Measurements from ENCODE around the gene GRAMD4. TPM values are rescaled to one million over a fixed set of nuclear protein-coding genes. Genes with fewer than 3 reads are reported as not detected.
"Not testable (repeated sequence)": the region's sequence is repeated elsewhere in the genome, so short reads cannot be mapped to it uniquely, and the experiment has no call there.

The GRAMD4 gene
- total RNA-seq, 2 experiments from 2014 or later, result 20.7 to 20.9 TPM

DNA sequence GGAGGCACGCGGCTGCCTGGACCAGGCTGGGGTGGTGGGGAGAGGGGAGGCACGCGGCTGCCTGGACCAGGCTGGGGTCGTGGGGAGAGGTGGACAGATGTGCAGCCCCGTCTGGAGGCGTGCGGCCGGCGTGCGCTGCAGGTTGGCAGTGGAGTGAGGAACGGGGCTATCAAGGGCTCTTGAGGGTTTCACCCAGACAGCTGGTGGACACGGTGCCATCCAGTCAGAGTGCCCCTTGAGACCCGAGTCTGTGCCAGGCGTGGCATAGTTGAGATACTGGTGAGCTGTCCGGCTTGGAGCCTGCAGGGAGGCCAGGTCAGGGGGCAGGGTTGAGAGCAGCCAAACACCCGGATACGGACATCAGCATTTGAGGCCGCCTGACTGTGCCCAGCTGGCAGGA lies 1.5 kb upstream of the GRAMD4 start:
- no peak for DNase-seq
- H3K4me3 Mint-ChIP-seq, result no peak overlapping the region
- H3K4me1 Mint-ChIP-seq, result peaks cover 13% of the 10 kb centered on the region
- H3K27me3 Mint-ChIP-seq, result no peaks in the 10 kb centered on the region
- no peak overlapping the region for H3K27ac Mint-ChIP-seq
- no peaks in the 10 kb centered on the region for H3K9me3 Mint-ChIP-seq
- H3K36me3 Mint-ChIP-seq, result no peaks in the 10 kb centered on the region

- Mint-ChIP-seq H3K9me3 (no peaks in the 10 kb centered on the region), H3K27ac (no peak overlapping the region), H3K27me3 (no peaks in the 10 kb centered on the region), H3K4me3 (no peak overlapping the region), H3K4me1 (peaks cover 7% of the 10 kb centered on the region), H3K36me3 (no peaks in the 10 kb centered on the region)
- DNase-seq, result no peak
Measured at GRCh38 chr22:46619240-46619829, 851 bp upstream of the GRAMD4 start.

DNA sequence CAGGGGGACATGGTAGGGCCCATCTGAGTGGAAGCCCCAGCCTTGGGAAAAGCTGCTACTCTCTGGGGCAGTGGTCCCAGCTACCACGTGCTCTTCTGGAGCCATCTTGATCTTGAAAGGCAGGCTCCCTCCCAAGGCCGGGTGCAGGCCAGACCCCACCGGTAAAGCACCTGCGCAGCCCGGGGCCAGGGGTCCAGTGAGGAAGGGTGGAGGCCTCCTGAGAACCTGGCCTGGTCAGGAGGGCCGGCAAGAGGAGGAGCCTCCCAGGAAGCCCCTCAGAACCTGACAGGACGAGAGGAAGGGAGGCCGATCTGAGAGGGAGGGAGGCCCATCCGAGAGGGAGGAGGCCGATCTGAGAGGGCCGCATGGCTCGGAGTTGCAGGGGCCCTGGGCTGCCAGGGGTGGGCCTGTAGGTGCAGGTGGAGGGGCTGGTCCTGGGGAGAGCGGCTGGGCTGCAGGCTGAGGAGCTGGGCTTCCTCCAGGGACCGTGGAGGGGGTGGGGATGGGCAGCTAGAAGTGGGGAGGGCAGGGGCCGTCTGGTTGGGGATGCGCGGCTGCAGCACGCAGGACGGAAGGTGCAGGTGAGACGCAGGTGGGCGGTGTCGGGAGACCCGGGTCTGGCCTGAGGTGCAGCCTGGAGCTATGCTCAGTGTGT lies 529 bp downstream of the GRAMD4 start:
- H3K4me3 Mint-ChIP-seq, result no peak overlapping the region
- no peak overlapping the region for H3K27ac Mint-ChIP-seq
- H3K27me3 Mint-ChIP-seq, result no peaks in the 10 kb centered on the region
- H3K4me1 Mint-ChIP-seq, result peaks cover 3% of the 10 kb centered on the region
- no peaks in the 10 kb centered on the region for H3K9me3 Mint-ChIP-seq
- no peak for DNase-seq
- no peaks in the 10 kb centered on the region for H3K36me3 Mint-ChIP-seq

DNA sequence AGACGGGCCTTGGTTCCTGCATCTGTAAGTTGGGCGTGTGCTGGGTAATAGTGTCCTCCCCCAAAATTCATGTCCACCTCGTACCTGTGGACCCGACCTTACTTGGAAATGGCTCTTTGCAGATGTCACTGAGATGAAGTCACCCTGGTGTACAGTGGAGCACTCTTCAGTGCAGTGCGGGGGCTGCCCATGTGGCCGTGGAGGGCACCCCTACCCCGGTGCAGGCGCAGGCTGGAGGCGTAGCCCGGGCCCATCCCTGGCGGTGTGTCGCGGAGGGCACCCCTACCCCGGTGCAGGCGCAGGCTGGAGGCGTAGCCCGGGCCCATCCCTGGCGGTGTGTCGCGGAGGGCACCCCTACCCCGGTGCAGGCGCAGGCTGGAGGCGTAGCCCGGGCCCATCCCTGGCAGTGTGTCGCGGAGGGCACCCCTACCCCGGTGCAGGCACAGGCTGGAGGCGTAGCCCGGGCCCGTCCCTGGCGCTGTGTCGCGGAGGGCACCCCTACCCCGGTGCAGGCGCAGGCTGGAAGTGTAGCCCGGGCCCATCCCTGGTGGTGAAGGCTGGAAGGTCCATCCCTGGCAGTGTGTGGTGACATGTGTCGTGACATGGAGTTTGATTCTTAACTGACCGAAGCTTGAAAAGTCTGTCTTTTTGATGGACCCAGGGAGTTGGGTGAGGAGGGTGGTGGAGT lies 1.2 kb downstream of the GRAMD4 start:
- H3K36me3 Mint-ChIP-seq, H3K4me3 Mint-ChIP-seq, H3K9me3 Mint-ChIP-seq, H3K27me3 Mint-ChIP-seq, H3K27ac Mint-ChIP-seq, H3K4me1 Mint-ChIP-seq, DNase-seq: not testable (repeated sequence)

DNA sequence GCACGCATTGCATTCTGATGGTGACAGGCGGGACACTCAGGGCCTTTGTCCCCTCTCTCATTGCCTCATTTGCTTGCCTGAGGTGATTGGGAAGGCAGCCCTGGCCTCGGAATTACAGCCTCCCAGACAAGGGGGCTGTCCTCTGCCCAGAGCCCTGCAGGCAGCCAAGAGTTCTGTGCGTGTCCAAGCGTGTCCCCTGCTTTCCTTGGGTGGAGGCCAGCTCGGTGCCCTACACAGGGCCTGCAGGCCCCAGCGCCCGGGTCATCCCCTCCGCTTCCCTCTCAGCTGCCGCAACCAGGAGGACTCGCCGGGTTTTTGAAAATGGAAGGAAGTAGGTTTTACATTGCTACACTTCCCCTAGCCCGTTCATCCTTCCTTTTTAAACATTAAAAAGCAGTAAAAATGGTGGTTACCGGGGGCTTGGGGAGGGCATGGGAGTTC lies 1.9 kb downstream of the GRAMD4 start:
- no peaks in the 10 kb centered on the region for H3K9me3 Mint-ChIP-seq
- no peaks in the 10 kb centered on the region for H3K27me3 Mint-ChIP-seq
- H3K4me1 Mint-ChIP-seq, result peaks cover 3% of the 10 kb centered on the region
- H3K4me3 Mint-ChIP-seq, result no peak overlapping the region
- H3K36me3 Mint-ChIP-seq, result no peaks in the 10 kb centered on the region
- no peak overlapping the region for H3K27ac Mint-ChIP-seq
- DNase-seq, result no peak

DNA sequence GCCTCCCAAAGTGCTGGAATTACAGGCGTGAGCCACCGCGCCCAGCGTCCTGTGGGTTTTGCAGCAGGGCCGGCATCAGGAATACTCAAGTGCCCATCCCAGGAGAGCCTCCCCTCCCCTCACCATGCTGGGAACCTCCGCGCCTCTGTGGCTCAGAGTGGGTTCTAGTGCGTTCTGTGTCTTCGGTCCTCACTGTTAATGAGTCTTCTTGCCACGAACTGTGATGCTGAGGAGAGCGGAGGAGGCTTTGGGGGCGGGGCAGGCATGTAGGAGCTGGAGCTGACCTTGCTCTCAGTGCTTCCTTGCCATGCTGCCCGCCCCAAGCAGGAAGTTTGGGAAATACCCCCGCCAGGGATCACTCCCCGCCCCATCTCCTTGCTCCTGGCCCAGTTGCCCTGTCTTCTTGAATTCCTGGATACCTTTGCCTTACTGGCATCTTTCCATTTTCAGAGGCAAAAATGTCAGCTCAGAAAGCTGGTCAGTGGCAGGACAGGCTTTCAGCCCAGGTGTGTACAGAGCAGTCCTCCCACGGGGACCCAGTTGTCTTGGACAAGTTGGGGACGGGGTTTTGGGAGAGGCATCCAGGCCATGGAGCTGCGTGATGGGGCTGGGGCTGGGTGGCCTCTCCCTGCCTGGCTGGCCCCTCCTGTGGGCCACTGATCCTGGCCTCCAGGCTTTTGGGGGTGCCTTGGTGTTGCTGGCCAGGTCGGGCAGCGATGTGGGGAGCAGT lies 5.1 kb downstream of the GRAMD4 start:
- Mint-ChIP-seq H3K36me3 (no peaks in the 10 kb centered on the region), H3K4me1 (no peaks in the 10 kb centered on the region), H3K27me3 (no peaks in the 10 kb centered on the region), H3K9me3 (no peaks in the 10 kb centered on the region), H3K4me3 (no peak overlapping the region), H3K27ac (no peak overlapping the region)
- DNase-seq, result no peak

DNA sequence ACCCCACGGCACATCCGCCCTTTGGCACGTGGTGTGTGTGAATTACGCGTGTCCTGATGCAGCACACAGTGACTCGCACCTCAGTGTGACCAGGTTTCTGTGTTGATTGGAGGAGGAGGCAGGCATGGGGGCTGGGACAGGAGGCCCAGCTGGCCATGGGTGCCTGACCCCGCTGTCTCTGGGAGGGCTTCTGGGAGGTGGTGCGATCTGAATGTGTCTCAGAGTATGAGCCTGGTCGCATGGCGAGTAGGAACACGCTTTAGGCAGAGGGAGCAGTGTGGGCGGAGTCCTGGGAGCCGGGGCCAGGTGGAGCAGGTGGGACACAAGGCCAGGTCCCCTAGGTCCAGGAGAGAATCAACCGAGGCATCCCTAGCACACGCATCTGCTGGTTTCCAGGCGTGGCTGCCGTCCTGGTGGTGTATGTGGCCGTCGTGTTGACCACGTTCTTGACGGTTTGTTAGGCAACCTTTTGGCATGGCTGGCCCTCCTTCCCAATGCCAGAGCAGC lies 5.7 kb downstream of the GRAMD4 start:
- Mint-ChIP-seq H3K27me3 (no peaks in the 10 kb centered on the region), H3K27ac (no peak overlapping the region), H3K9me3 (no peaks in the 10 kb centered on the region), H3K36me3 (no peaks in the 10 kb centered on the region), H3K4me1 (no peaks in the 10 kb centered on the region), H3K4me3 (no peak overlapping the region)
- DNase-seq, result no peak

GRCh38 chr22:46626356-46626755 lies 6.2 kb downstream of the GRAMD4 start:
- H3K27ac Mint-ChIP-seq, result no peak overlapping the region
- no peaks in the 10 kb centered on the region for H3K27me3 Mint-ChIP-seq
- no peaks in the 10 kb centered on the region for H3K9me3 Mint-ChIP-seq
- no peak overlapping the region for H3K4me3 Mint-ChIP-seq
- DNase-seq, result no peak
- no peaks in the 10 kb centered on the region for H3K36me3 Mint-ChIP-seq
- H3K4me1 Mint-ChIP-seq, result no peaks in the 10 kb centered on the region

DNA sequence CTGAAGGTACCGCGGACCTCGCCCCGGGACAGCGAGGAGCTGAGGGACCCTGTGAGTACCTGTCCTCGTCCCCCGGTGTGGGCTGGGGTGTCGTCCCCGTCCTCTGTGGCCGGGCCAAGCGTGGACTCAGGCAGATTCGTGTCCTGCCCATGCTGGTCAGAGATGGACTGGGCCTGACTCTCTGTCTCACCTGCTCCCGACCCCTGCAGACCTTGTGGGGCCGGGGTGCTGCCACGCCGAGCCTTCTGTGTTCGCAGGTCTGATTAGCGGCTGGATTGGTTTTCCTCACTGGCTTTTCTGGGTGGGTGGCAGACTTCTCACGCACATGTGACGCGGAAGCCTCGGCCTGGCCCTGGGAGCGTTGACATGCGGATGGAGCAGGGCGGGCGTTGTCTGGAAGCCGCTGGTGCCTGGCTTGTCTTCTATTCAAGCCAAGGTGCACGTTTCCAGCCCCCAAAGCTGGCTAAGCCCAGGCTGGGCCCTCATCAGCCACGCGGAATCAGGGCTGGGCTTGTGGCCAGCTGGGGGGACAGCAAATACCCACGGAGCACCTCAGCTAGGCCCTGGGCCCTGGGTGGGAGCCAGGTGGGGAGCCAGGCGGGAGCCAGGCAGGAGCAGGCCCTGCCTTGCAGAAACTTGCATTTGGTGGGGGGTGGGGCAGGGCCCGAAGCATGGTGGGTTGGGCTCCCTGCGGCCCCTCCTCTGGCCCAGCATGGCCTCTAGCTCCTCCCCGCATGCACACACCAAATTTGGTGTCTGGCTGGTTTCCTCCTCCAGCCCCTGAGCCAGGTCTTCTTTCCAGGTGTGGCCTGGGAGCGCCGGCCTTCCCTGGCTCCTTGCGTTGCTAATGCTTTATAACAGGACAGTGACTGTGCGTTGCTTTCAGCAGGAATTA lies 7.0 kb downstream of the GRAMD4 start:
- no peak overlapping the region for H3K27ac Mint-ChIP-seq
- DNase-seq, result no peak

DNA sequence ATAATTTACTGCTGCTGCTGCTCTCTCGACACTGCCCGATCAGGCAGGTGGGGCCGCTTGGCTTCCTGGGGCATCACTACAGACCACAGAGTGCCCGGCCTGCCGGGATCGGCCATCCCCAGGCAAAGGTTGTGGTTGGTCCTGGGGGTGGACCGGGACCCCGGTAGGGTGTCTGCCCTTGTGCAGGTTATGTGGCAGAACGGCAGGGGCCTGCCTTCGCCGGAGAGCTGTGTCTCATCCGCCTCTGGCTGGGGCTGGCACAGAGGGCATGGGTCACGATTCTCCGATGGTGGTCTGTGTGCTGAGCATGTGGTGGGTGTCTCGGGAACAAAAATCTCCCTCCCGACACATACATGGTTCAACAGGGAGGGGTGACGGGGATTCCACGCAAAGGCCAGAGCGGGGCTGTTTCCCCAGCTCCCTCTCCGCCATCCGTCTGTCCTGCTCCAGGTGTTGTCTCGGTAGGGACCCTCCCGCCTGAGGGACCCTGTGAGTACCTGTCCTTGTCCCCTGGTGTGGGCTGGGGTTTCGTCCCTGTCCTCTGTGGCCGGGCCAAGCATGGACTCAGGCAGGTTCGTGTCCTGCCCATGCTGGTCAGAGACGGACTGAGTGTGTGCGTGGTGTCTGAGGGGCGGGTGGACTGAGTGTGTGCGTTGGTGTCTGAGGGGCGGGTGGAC lies 7.8 kb downstream of the GRAMD4 start:
- H3K9me3 Mint-ChIP-seq, result no peaks in the 10 kb centered on the region
- no peaks in the 10 kb centered on the region for H3K36me3 Mint-ChIP-seq
- H3K27me3 Mint-ChIP-seq, result no peaks in the 10 kb centered on the region
- H3K4me3 Mint-ChIP-seq, result no peak overlapping the region
- H3K27ac Mint-ChIP-seq, result no peak overlapping the region
- H3K4me1 Mint-ChIP-seq, result no peaks in the 10 kb centered on the region
- no peak for DNase-seq

More for the DNA sequence above, 7.0 kb downstream of the GRAMD4 start:
- H3K4me1 Mint-ChIP-seq, result no peaks in the 10 kb centered on the region
- no peak overlapping the region for H3K4me3 Mint-ChIP-seq
- H3K27me3 Mint-ChIP-seq, result no peaks in the 10 kb centered on the region
- H3K36me3 Mint-ChIP-seq, result no peaks in the 10 kb centered on the region
- no peaks in the 10 kb centered on the region for H3K9me3 Mint-ChIP-seq

- no peak for DNase-seq
- H3K36me3 Mint-ChIP-seq, result no peaks in the 10 kb centered on the region
- no peaks in the 10 kb centered on the region for H3K9me3 Mint-ChIP-seq
- H3K27me3 Mint-ChIP-seq, result no peaks in the 10 kb centered on the region
- H3K27ac Mint-ChIP-seq, result no peak overlapping the region
- H3K4me3 Mint-ChIP-seq, result no peak overlapping the region
- no peaks in the 10 kb centered on the region for H3K4me1 Mint-ChIP-seq
Measured at GRCh38 chr22:46628756-46629155, 8.6 kb downstream of the GRAMD4 start.

DNA sequence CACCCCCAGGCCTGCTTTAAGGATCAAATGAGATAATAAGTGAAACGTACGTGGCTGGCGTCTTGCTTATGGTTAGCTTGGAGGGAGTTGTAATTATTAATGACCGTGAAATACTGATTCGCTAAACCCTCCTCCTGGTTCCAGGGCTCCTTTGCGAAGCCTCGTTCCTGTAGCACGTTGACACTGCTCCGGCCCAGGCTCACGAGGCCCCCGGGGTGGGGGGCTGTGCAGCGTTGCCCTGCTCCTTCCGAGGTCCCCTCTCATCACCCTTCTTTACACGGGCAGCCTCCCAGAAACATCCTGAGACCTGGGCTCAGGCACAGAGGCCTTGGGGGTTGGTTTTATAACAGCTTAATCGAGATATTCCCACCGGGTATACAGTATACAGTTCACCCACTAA lies 9.1 kb downstream of the GRAMD4 start:
- Mint-ChIP-seq H3K9me3 (no peaks in the 10 kb centered on the region), H3K4me3 (no peak overlapping the region), H3K27me3 (no peaks in the 10 kb centered on the region), H3K27ac (no peak overlapping the region), H3K4me1 (no peaks in the 10 kb centered on the region), H3K36me3 (no peaks in the 10 kb centered on the region)
- DNase-seq, result no peak

DNA sequence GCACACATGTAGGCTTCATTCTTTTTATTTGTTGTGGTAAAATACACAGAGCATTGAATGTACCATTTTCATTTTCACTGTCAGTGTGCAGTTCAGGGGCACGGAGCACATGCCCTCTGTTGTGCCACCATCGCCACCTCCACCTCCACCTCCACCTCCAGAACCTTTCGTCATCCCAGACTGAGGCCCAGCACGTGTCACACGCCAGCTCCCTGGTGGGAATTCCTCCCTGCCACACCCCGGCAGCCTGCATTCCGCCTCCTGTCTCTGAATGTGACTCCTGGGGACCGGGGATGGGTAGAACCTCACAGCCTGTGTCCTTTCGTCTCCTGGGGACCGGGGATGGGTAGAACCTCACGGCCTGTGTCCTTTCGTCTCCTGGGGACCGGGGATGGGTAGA lies 10.9 kb downstream of the GRAMD4 start:
- no peak overlapping the region for H3K4me3 Mint-ChIP-seq
- no peaks in the 10 kb centered on the region for H3K36me3 Mint-ChIP-seq
- H3K4me1 Mint-ChIP-seq, result no peaks in the 10 kb centered on the region
- DNase-seq, result no peak
- H3K9me3 Mint-ChIP-seq, result no peaks in the 10 kb centered on the region
- no peaks in the 10 kb centered on the region for H3K27me3 Mint-ChIP-seq
- H3K27ac Mint-ChIP-seq, result no peak overlapping the region

- H3K9me3 Mint-ChIP-seq, result no peaks in the 10 kb centered on the region
- no peak overlapping the region for H3K4me3 Mint-ChIP-seq
- H3K27ac Mint-ChIP-seq, result no peak overlapping the region
- DNase-seq, result no peak
- H3K36me3 Mint-ChIP-seq, result no peaks in the 10 kb centered on the region
- no peaks in the 10 kb centered on the region for H3K4me1 Mint-ChIP-seq
- H3K27me3 Mint-ChIP-seq, result no peaks in the 10 kb centered on the region
Measured at GRCh38 chr22:46632646-46633249, 12.6 kb downstream of the GRAMD4 start.
